ENCODE results near the gene TOX2. TPM values are rescaled to one million over a fixed set of nuclear protein-coding genes. Genes with fewer than 3 reads are reported as not detected.

Gene TOX2
- total RNA-seq, 1 donor from 2014 or later, result 0.16 TPM

GRCh38 chr20:43906505-43907034, 8.1 kb upstream of the TOX2 start:
- peaks cover 24% of the 10 kb centered on the region for H3K27me3 Mint-ChIP-seq (ENCODE audit: low read depth, unreplicated experiment)
- Histone ChIP-seq H3K36me3 (ENCODE audit: insufficient read depth, low read length) (no peaks in the 10 kb centered on the region), H3K27ac (ENCODE audit: low read depth, low read length) (no peak overlapping the region), H3K27me3 (ENCODE audit: insufficient read depth, low read length) (no peaks in the 10 kb centered on the region), H3K4me2 (ENCODE audit: low read length) (no peak overlapping the region), H2AFZ (ENCODE audit: low read depth, low read length) (no peak overlapping the region), H3K79me2 (ENCODE audit: insufficient read depth, low read length) (no peaks in the 10 kb centered on the region), H3K9ac (ENCODE audit: low read length) (no peak overlapping the region), H3K4me1 (ENCODE audit: insufficient read depth, low read length) (no peaks in the 10 kb centered on the region), H3K4me3 (ENCODE audit: insufficient read depth, low read depth, low read length) (no peak overlapping the region), H4K20me1 (ENCODE audit: insufficient read depth, low read length) (no peaks in the 10 kb centered on the region), H3K9me3 (ENCODE audit: insufficient read depth, low read depth, low read length) (no peaks in the 10 kb centered on the region)
- no peak overlapping the region for H3K4me3 Mint-ChIP-seq (ENCODE audit: unreplicated experiment)
- DNase-seq (ENCODE audit: low read depth) (no peak), FAIRE-seq (no peak)
- H3K27ac Mint-ChIP-seq (ENCODE audit: unreplicated experiment), result no peak overlapping the region
- no peaks in the 10 kb centered on the region for H3K4me1 Mint-ChIP-seq (ENCODE audit: low read depth, unreplicated experiment)
- TF ChIP-seq CTCF (IDR thresholded peaks at IDR 0.05; ENCODE audit: insufficient read depth, low read depth, low read length), result no peak
- no peak for TF ChIP-seq EZH2 (IDR thresholded peaks at IDR 0.05; ENCODE audit: insufficient read depth, low read length)
- peaks cover 12% of the 10 kb centered on the region for H3K9me3 Mint-ChIP-seq (ENCODE audit: unreplicated experiment)
- H3K36me3 Mint-ChIP-seq (ENCODE audit: low read depth, unreplicated experiment), result no peaks in the 10 kb centered on the region

GRCh38 chr20:43909211-43909610, 5.4 kb upstream of the TOX2 start:
- H3K4me1 ChIP-seq (ENCODE audit: insufficient read depth, low read length), result no peaks in the 10 kb centered on the region
- no peak for FAIRE-seq

More at GRCh38 chr20:43909211-43909610, 5.4 kb upstream of the TOX2 start:
- H3K79me2 ChIP-seq (ENCODE audit: insufficient read depth, low read length), result no peaks in the 10 kb centered on the region
- peaks cover 18% of the 10 kb centered on the region for H3K27me3 Mint-ChIP-seq (ENCODE audit: low read depth, unreplicated experiment)
- H3K27me3 ChIP-seq (ENCODE audit: insufficient read depth, low read length), result no peaks in the 10 kb centered on the region
- no peak overlapping the region for H3K27ac ChIP-seq (ENCODE audit: low read depth, low read length)
- no peaks in the 10 kb centered on the region for H4K20me1 ChIP-seq (ENCODE audit: insufficient read depth, low read length)
- no peak overlapping the region for H3K27ac Mint-ChIP-seq (ENCODE audit: unreplicated experiment)
- H3K9me3 Mint-ChIP-seq (ENCODE audit: unreplicated experiment), result peaks cover 10% of the 10 kb centered on the region
- H3K9me3 ChIP-seq (ENCODE audit: insufficient read depth, low read depth, low read length), result no peaks in the 10 kb centered on the region
- H3K4me2 ChIP-seq (ENCODE audit: low read length), result no peak overlapping the region
- H2AFZ ChIP-seq (ENCODE audit: low read depth, low read length), result no peak overlapping the region
- DNase-seq (ENCODE audit: low read depth), result no peak
- H3K4me3 Mint-ChIP-seq (ENCODE audit: unreplicated experiment), result no peak overlapping the region
- no peak overlapping the region for H3K9ac ChIP-seq (ENCODE audit: low read length)
- H3K4me1 Mint-ChIP-seq (ENCODE audit: low read depth, unreplicated experiment), result no peaks in the 10 kb centered on the region
- no peak for TF ChIP-seq CTCF (IDR thresholded peaks at IDR 0.05; ENCODE audit: insufficient read depth, low read depth, low read length)
- TF ChIP-seq EZH2 (IDR thresholded peaks at IDR 0.05; ENCODE audit: insufficient read depth, low read length), result no peak
- H3K4me3 ChIP-seq (ENCODE audit: insufficient read depth, low read depth, low read length), result no peak overlapping the region
- no peaks in the 10 kb centered on the region for H3K36me3 ChIP-seq (ENCODE audit: insufficient read depth, low read length)
- no peaks in the 10 kb centered on the region for H3K36me3 Mint-ChIP-seq (ENCODE audit: low read depth, unreplicated experiment)
